Cardiac muscle cell (in vitro differentiated cells and primary cell): Measurements from ENCODE around the gene NDNF. TPM values are rescaled to one million over a fixed set of nuclear protein-coding genes. Genes with fewer than 3 reads are reported as not detected.

Experiments
- DNase-seq, 2 donors: peaks; one replicate each; pipeline versions ENCODE4 v3.0.0 to v3.0.0-alpha.2; 2010 to 2017; ENCODE audit warnings: low read depth in 1 of 2, low spot score in 1 of 2
- H3K27ac ChIP-seq: fragments of 200-600 bp; sonication (generic); 2 replicates; pipeline ENCODE4 v1.5.1; 2016
- H3K27me3 ChIP-seq: fragments of 200-600 bp; sonication (generic); 2 replicates; pipeline ENCODE4 v1.6.0; 2016; ENCODE audit warnings: control low read depth
- H3K36me3 ChIP-seq: fragments of 200-600 bp; sonication (generic); 2 replicates; pipeline ENCODE4 v1.5.1; 2016; ENCODE audit warnings: control low read depth
- H3K4me1 ChIP-seq: fragments of 200-600 bp; sonication (generic); 2 replicates; pipeline ENCODE4 v1.8.1; 2017; ENCODE audit warnings: low read depth, mild to moderate bottlenecking, mixed run types
- H3K4me3 ChIP-seq: fragments of 200-600 bp; sonication (generic); 2 replicates; pipeline ENCODE4 v1.5.1; 2016; ENCODE audit warnings: mild to moderate bottlenecking
- H3K9me3 ChIP-seq: fragments of 200-600 bp; sonication (generic); 2 replicates; pipeline ENCODE4 v1.5.1; 2017; ENCODE audit warnings: low read depth, mild to moderate bottlenecking, control low read depth
- CTCF ChIP-seq: IDR thresholded peaks from 2 replicates; pipeline ENCODE4 v1.5.1; 2012; ENCODE audit warnings: low read depth, mild to moderate bottlenecking, low read length
- polyA plus RNA-seq: library from polyadenylated mRNA; unstranded; fragments of >200 nt; fragmentation: Nextera tagmentation; extraction: Ambion mirVana; gene quantifications from 2 replicates; pipeline ENCODE4 v1.2.1, GENCODE V29; 2016
- total RNA-seq: library from RNA; depleted of rRNA; stranded (reverse); fragments of >200 nt; gene quantifications from 2 replicates; pipeline ENCODE4 v1.2.3, GENCODE V29; 2016

The NDNF gene
- total and polyA plus RNA-seq, 2 experiments from 2014 or later, result 2.6 to 9.3 TPM

GRCh38 chr4:121096191-121096590 is 23.9 kb upstream of the NDNF start:
- Histone ChIP-seq H3K27me3 (no peaks in the 10 kb centered on the region), H3K36me3 (no peaks in the 10 kb centered on the region), H3K27ac (no peak overlapping the region), H3K4me1 (peaks cover 8% of the 10 kb centered on the region), H3K4me3 (no peak overlapping the region), H3K9me3 (no peaks in the 10 kb centered on the region)
- no peak for TF ChIP-seq CTCF
- DNase-seq, result no peak

GRCh38 chr4:121094297-121094966 is 22.1 kb upstream of the NDNF start:
- no peaks in the 10 kb centered on the region for H3K9me3 ChIP-seq
- H3K27me3 ChIP-seq, result no peaks in the 10 kb centered on the region
- H3K4me1 ChIP-seq, result peaks cover 8% of the 10 kb centered on the region
- no peaks in the 10 kb centered on the region for H3K36me3 ChIP-seq
- no peak for DNase-seq
- no peak overlapping the region for H3K4me3 ChIP-seq
- TF ChIP-seq CTCF, result no peak
- no peak overlapping the region for H3K27ac ChIP-seq

- no peak for DNase-seq
- Histone ChIP-seq H3K36me3 (no peaks in the 10 kb centered on the region), H3K9me3 (no peaks in the 10 kb centered on the region), H3K27ac (no peak overlapping the region), H3K27me3 (no peaks in the 10 kb centered on the region), H3K4me3 (no peak overlapping the region), H3K4me1 (peaks cover 8% of the 10 kb centered on the region)
- no peak for TF ChIP-seq CTCF
These were observed 20.9 kb upstream of the NDNF start for GRCh38 chr4:121093261-121093660.

- Histone ChIP-seq H3K4me1 (peaks cover 8% of the 10 kb centered on the region), H3K4me3 (no peak overlapping the region), H3K36me3 (no peaks in the 10 kb centered on the region), H3K9me3 (no peaks in the 10 kb centered on the region), H3K27ac (no peak overlapping the region), H3K27me3 (no peaks in the 10 kb centered on the region)
- DNase-seq, result no peak
- no peak for TF ChIP-seq CTCF
These were observed 19.6 kb upstream of the NDNF start for GRCh38 chr4:121091941-121092340.

- Histone ChIP-seq H3K4me1 (no peaks in the 10 kb centered on the region), H3K9me3 (no peaks in the 10 kb centered on the region), H3K36me3 (no peaks in the 10 kb centered on the region), H3K27me3 (no peaks in the 10 kb centered on the region), H3K27ac (no peak overlapping the region), H3K4me3 (no peak overlapping the region)
- DNase-seq, result no peak
- TF ChIP-seq CTCF, result no peak
These were observed 16.5 kb upstream of the NDNF start for GRCh38 chr4:121088867-121089266.
